LNCaP clone FGC (cell line): ENCODE results near the gene ZNF438.
"Not testable (repeated sequence)": the region's sequence is repeated elsewhere in the genome, so short reads cannot be mapped to it uniquely, and the experiment has no call there.

Experiments
- DNase-seq: peaks from one replicate; pipeline ENCODE4 v3.0.0-alpha.2; 2011; ENCODE audit warnings: low read depth
- H3K4me3 ChIP-seq: 2 replicates; pipeline ENCODE4 v1.5.1; 2011; ENCODE audit warnings: mild to moderate bottlenecking, low read depth, low read length, control low read depth
- CTCF ChIP-seq: IDR thresholded peaks from 2 replicates; pipeline ENCODE4 v1.5.1; 2012; ENCODE audit warnings: mild to moderate bottlenecking; ENCODE audit not compliant: control insufficient read depth, insufficient read depth; ENCODE audit errors: extremely low read depth

The ZNF438 gene

GRCh38 chr10:30806850-30807249 is 224.8 kb downstream of the ZNF438 start:
- DNase-seq, result no peak
- TF ChIP-seq CTCF, result no peak
- H3K4me3 ChIP-seq, result no peak overlapping the region

- DNase-seq, result no peak
- no peak overlapping the region for H3K4me3 ChIP-seq
- no peak for TF ChIP-seq CTCF
Measured at GRCh38 chr10:30805061-30805460, 226.6 kb downstream of the ZNF438 start.

- TF ChIP-seq CTCF, result no peak
- no peak overlapping the region for H3K4me3 ChIP-seq
- peak; percentile 82 for DNase-seq
Measured at GRCh38 chr10:30804478-30805055, 227.1 kb downstream of the ZNF438 start.

- no peak overlapping the region for H3K4me3 ChIP-seq
- TF ChIP-seq CTCF, result no peak
- DNase-seq, result no peak
Measured at GRCh38 chr10:30803892-30804322, 227.8 kb downstream of the ZNF438 start.

- no peak for TF ChIP-seq CTCF
- DNase-seq, result no peak
- H3K4me3 ChIP-seq, result no peak overlapping the region
Measured at GRCh38 chr10:30803058-30803457, 228.6 kb downstream of the ZNF438 start.

GRCh38 chr10:30800368-30800767 is 231.3 kb downstream of the ZNF438 start:
- no peak for TF ChIP-seq CTCF
- DNase-seq, result no peak
- H3K4me3 ChIP-seq, result no peak overlapping the region

- no peak overlapping the region for H3K4me3 ChIP-seq
- no peak for DNase-seq
- TF ChIP-seq CTCF, result no peak
Measured at GRCh38 chr10:30798646-30799185, 232.9 kb downstream of the ZNF438 start.

GRCh38 chr10:30795024-30795423 is 236.6 kb downstream of the ZNF438 start:
- DNase-seq, H3K4me3 ChIP-seq: not testable (repeated sequence)
